Endothelial cell of umbilical vein (primary cell): ENCODE measurements around the gene ZNF627.

Experiments
- CTCF ChIP-seq, 2 donors: IDR thresholded peaks; 1 replicate in 1 of 2; 2 replicates in 1 of 2; pipeline ENCODE4 v1.5.1; 2011; ENCODE audit warnings: low read length in 2 of 2, mild to moderate bottlenecking in 2 of 2, moderate library complexity in 2 of 2, control low read depth in 1 of 2, inconsistent platforms in 1 of 2, low read depth in 1 of 2; ENCODE audit not compliant: insufficient read depth in 1 of 2; ENCODE audit errors: extremely low read depth in 1 of 2
- POLR2AphosphoS5 ChIP-seq: IDR thresholded peaks from 2 replicates; pipeline ENCODE4 v1.6.1; 2012; ENCODE audit warnings: low read depth, mild to moderate bottlenecking, control low read depth, low read length, moderate library complexity; ENCODE audit not compliant: insufficient read depth

GRCh38 chr19:11624069-11624463 lies 26.8 kb downstream of the ZNF627 start:
- TF ChIP-seq CTCF (IDR thresholded peaks at IDR 0.05; ENCODE audit: extremely low read depth in 1 of 2, insufficient read depth in 1 of 2, low read depth in 1 of 2, low read length in 2 of 2) (no peak), POLR2AphosphoS5 (no peak)
